PC-3 (cell line): Measurements from ENCODE around the gene CDC34. TPM values are rescaled to one million over a fixed set of nuclear protein-coding genes. Genes with fewer than 3 reads are reported as not detected.

Experiments
- ATAC-seq: fragments of 200-7000 bp; cut with Tn5 transposase; 2 replicates; pipeline ENCODE4 v1.9.1; 2020; ENCODE audit warnings: mild to moderate bottlenecking, moderate library complexity
- BruUV-seq: library from RNA; stranded (reverse); fragments of 400-500 nt; replicated peaks from 2 replicates; lab custom pipeline; 2021; lab: Mats Ljungman, UMichigan
- CTCF ChIA-PET: fragments of 300-600 bp; sonication (Branson Sonifier 250); formaldehyde crosslinking; loops from one replicate; lab custom pipeline; 2022; ENCODE audit warnings: antibody characterized with exemption; lab: Charles Lee
- POLR2A ChIA-PET: fragments of 300-600 bp; sonication (Branson Sonifier 250); formaldehyde crosslinking; loops from one replicate; lab custom pipeline; 2022; ENCODE audit warnings: antibody characterized with exemption; ENCODE audit not compliant: unreplicated experiment; lab: Charles Lee
- DNase-seq: peaks from one replicate; pipeline ENCODE4 v3.0.0-alpha.2; 2015
- H2AFZ ChIP-seq: fragments of 300-600 bp; sonication (generic); 2 replicates; pipeline ENCODE4 v1.6.0; 2016; ENCODE audit warnings: antibody characterized with exemption, low read length
- H3F3A ChIP-seq: fragments of 300-600 bp; sonication (generic); one replicate; pipeline ENCODE4 v1.6.0; 2017; ENCODE audit warnings: antibody characterized with exemption, low read length, control low read depth, mild to moderate bottlenecking; ENCODE audit not compliant: unreplicated experiment
- H3K27ac ChIP-seq: fragments of 300-600 bp; sonication (generic); 2 replicates; pipeline ENCODE4 v1.5.1; 2016; ENCODE audit warnings: mild to moderate bottlenecking, low read length
- H3K27me3 ChIP-seq: fragments of 300-600 bp; sonication (generic); 2 replicates; pipeline ENCODE4 v1.6.1; 2016; ENCODE audit warnings: low read length, mixed read lengths
- H3K36me3 ChIP-seq: fragments of 300-600 bp; sonication (generic); 2 replicates; pipeline ENCODE4 v1.6.1; 2016; ENCODE audit warnings: low read depth, mixed run types, low read length, mixed read lengths
- H3K4me1 ChIP-seq: fragments of 300-600 bp; sonication (generic); 2 replicates; pipeline ENCODE4 v1.5.1; 2016; ENCODE audit warnings: low read length; ENCODE audit not compliant: insufficient read depth
- H3K4me2 ChIP-seq: fragments of 300-600 bp; sonication (generic); 2 replicates; pipeline ENCODE4 v1.6.0; 2016; ENCODE audit warnings: low read length
- H3K4me3 ChIP-seq: fragments of 300-600 bp; sonication (generic); 2 replicates; pipeline ENCODE4 v1.5.1; 2016; ENCODE audit warnings: mild to moderate bottlenecking, low read length, mixed read lengths
- H3K79me2 ChIP-seq: fragments of 300-600 bp; sonication (generic); 2 replicates; pipeline ENCODE4 v1.6.1; 2017; ENCODE audit warnings: low read length, mixed read lengths
- H3K9ac ChIP-seq: fragments of 300-600 bp; sonication (generic); 2 replicates; pipeline ENCODE4 v1.6.0; 2016; ENCODE audit warnings: mild to moderate bottlenecking, low read length
- H3K9me2 ChIP-seq: fragments of 300-600 bp; sonication (generic); replicated peaks from 2 replicates; pipeline ENCODE4 v1.6.1; 2016; ENCODE audit warnings: mixed run types, low read length, mixed read lengths
- H3K9me3 ChIP-seq: fragments of 300-600 bp; sonication (generic); 2 replicates; pipeline ENCODE4 v1.6.1; 2016; ENCODE audit warnings: low read length, mixed read lengths
- H4K20me1 ChIP-seq: fragments of 300-600 bp; sonication (generic); 2 replicates; pipeline ENCODE4 v1.6.1; 2016; ENCODE audit warnings: low read length, mixed read lengths
- CTCF ChIP-seq: fragments of 300-600 bp; sonication (generic); conservative IDR thresholded peaks from 2 replicates; pipeline ENCODE4 v1.5.1; 2017; ENCODE audit warnings: antibody characterized with exemption, low read depth, mild to moderate bottlenecking, low read length
- EZH2 ChIP-seq: fragments of 300-600 bp; sonication (generic); IDR thresholded peaks from one replicate; pipeline ENCODE4 v1.6.1; 2017; ENCODE audit warnings: antibody characterized with exemption, mild to moderate bottlenecking, low read length; ENCODE audit not compliant: unreplicated experiment
- EZH2phosphoT487 ChIP-seq: fragments of 300-600 bp; sonication (generic); IDR thresholded peaks from 2 replicates; pipeline ENCODE4 v1.6.1; 2018; ENCODE audit warnings: mild to moderate bottlenecking, antibody characterized with exemption, low read length, borderline replicate concordance
- intact Hi-C: fragments of 100-400 bp; cut with micrococcal nuclease; formaldehyde crosslinking; loops from 2 replicates; pipeline ENCODE4 v1.9.0; 2023
- total RNA-seq: library from RNA; depleted of rRNA; stranded (reverse); fragments of >200 nt; gene quantifications from 2 replicates; pipeline ENCODE4 v1.2.3, GENCODE V29; 2014

Gene CDC34
- total RNA-seq, 1 experiment from 2014 or later = 119 TPM

- peak; percentile 47 for DNase-seq
- H3K27ac ChIP-seq = peak overlapping the region; percentile 18; the same call in 1 of the 2 replicates
- H3K9me2 ChIP-seq = no peaks in the 10 kb centered on the region
- peaks cover 20% of the 10 kb centered on the region for H3K4me1 ChIP-seq
- H3K4me2 ChIP-seq = peak overlapping the region; percentile 98
- no peak for ATAC-seq
- TF ChIP-seq CTCF (no peak), EZH2phosphoT487 (no peak), EZH2 (no peak)
- BruUV-seq = TSS peak; percentile 62
- no peaks in the 10 kb centered on the region for H3F3A ChIP-seq
- H3K36me3 ChIP-seq = no peaks in the 10 kb centered on the region
- POLR2A ChIA-PET = no interaction called here
- no peaks in the 10 kb centered on the region for H3K9me3 ChIP-seq
- H4K20me1 ChIP-seq = peaks cover 43% of the 10 kb centered on the region
- no peaks in the 10 kb centered on the region for H3K27me3 ChIP-seq
- peak overlapping the region; percentile 93 for H3K4me3 ChIP-seq
- CTCF ChIA-PET = no interaction called here
- peak overlapping the region; percentile 97 for H3K9ac ChIP-seq
- intact Hi-C loops = loop anchor here (10.0 kb wide), 1 partner anchor 62 kb away; the partner anchor contains the start of genes FGF22 and POLRMT
- no peak overlapping the region for H2AFZ ChIP-seq
- H3K79me2 ChIP-seq = peaks cover 55% of the 10 kb centered on the region
Observed at GRCh38 chr19:572743-573518, 41.4 kb downstream of the CDC34 start.

- H3K4me2 ChIP-seq = peak overlapping the region; percentile 98
- no peaks in the 10 kb centered on the region for H3K9me3 ChIP-seq
- H3F3A ChIP-seq = no peaks in the 10 kb centered on the region
- no peaks in the 10 kb centered on the region; the same call in 1 of the 2 replicates for H3K36me3 ChIP-seq
- H2AFZ ChIP-seq = no peak overlapping the region
- peak overlapping the region; percentile 18; the same call in 1 of the 2 replicates for H3K27ac ChIP-seq
- H3K79me2 ChIP-seq = peaks cover 60% of the 10 kb centered on the region
- H3K9ac ChIP-seq = peak overlapping the region; percentile 97
- no TSS peak for BruUV-seq
- CTCF ChIA-PET = no interaction called here
- H3K4me3 ChIP-seq = peak overlapping the region; percentile 93
- ATAC-seq (no peak), DNase-seq (no peak)
- H4K20me1 ChIP-seq = peaks cover 49% of the 10 kb centered on the region
- no peaks in the 10 kb centered on the region for H3K9me2 ChIP-seq
- POLR2A ChIA-PET = no interaction called here
- no peaks in the 10 kb centered on the region for H3K27me3 ChIP-seq
- TF ChIP-seq CTCF (no peak), EZH2phosphoT487 (no peak), EZH2 (no peak)
- peaks cover 20% of the 10 kb centered on the region for H3K4me1 ChIP-seq
- intact Hi-C loops = loop anchor here (10.0 kb wide), 1 partner anchor 61 kb away; the partner anchor contains the start of genes FGF22 and POLRMT
Observed at GRCh38 chr19:573519-573825, 41.9 kb downstream of the CDC34 start.
